GM18498 (cell line): Measurements from ENCODE around the gene SRL.
"Not testable (repeated sequence)": the region's sequence is repeated elsewhere in the genome, so short reads cannot be mapped to it uniquely, and the experiment has no call there.

ENCODE experiments used
- ATAC-seq: cut with Tn5 transposase; IDR thresholded peaks from one replicate; pipeline ENCODE4 v1.9.1; 2021; ENCODE audit warnings: mild to moderate bottlenecking, moderate library complexity; ENCODE audit not compliant: unreplicated experiment

Gene SRL

DNA sequence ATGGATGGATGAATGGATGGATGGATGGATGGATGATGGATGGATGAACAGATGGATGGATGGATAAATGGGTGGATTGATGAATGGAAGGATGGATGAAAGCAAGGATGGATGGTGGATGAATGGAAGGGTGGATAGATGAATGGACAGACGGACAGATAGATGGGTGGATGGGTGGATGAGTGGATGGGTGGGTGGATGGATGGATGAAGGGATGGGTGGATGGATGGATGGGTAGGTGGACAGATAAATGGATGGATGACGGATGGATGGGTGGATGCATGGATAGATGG lies 14.9 kb downstream of the SRL start:
- ATAC-seq = no peak

DNA sequence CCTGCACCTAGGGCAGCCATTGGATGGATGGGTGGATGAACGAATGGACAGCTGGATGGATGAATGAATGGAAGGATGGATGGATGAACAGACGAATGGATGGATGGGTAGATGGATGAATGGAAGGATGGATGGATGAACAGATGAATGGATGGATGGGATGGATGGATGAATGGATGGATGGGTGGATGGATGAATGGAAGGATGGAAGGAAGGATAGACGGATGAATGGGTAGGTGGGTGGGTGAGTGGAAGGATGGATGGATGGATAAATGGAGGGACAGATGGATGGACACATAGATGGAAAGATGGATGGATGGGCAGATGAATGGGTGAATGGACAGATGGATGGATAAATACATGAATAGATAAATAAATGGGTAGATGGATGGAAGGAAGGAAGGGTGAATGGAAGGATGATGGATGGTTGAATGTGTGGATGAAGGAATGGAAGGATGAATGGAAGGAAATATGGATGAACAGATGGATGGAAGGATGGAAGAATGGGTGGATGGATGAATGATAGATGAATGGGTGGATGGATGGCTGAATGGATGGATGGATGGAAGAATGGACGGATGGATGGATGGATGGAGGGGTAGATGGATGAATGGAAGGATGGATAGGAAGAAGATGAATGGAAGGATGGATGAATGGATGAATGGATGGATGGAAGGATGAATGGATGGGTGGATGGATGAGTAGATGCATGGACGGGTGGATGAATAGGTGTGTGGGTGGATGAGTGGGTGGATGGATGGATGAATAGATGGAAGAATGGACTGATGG lies 15.4 kb downstream of the SRL start:
- ATAC-seq = no peak

DNA sequence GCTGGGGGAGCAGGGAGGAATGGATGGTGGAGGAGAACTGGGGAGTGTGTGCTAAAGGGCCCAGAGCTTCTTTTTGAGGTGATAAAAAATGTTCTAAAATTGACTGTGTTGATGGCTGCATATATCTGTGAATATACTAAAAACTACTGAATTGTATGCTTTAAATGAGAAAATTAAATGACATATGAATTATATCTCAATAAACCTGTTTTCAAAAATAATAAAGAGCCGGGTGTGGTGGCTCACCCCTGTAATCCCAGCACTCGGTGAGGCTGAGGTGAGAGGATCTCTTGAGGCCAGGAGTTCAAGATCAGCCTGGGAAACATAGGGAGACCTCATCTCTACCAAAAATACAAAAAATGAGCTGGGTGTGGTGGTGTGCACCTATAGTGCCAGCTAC lies 16.8 kb downstream of the SRL start:
- no peak for ATAC-seq

DNA sequence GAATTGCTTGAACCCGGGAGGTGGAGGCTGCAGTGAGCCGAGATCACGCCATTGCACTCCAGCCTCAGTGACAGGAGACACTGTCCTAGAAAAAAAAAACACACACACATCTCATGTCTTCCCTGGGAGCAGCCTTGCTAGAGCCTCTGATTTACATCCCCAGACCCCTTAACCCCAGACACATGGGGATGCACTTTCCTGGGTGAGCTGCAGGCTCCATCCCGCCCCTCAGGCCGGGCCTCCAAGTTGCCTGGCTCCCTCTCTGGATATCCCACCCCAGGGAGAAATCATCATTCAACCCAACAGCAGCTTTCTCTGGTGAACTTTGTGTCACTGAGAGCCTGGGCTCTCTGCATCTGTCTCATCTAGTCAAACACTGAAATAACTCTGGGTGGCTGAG lies 21.5 kb downstream of the SRL start:
- ATAC-seq = no peak

DNA sequence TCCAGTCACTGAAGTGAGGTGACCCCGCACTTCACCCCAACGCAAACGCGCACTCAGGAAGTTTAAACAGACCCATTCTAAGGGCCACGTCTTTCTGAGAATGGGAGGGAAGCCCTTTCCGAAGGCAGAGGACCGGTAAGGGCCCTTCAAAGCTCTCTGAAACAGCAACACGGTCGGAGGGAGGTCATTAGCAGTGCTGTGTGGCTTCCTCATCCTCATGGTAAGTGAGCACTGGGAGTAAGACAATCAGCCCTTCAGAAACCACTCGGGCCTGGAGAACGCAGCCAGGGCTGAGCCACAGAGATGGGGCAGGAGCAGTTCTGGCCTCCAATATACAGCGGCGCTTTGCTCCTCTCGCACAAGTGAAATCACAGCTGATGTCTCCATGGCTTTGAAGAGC lies 23.7 kb downstream of the SRL start:
- no peak for ATAC-seq

DNA sequence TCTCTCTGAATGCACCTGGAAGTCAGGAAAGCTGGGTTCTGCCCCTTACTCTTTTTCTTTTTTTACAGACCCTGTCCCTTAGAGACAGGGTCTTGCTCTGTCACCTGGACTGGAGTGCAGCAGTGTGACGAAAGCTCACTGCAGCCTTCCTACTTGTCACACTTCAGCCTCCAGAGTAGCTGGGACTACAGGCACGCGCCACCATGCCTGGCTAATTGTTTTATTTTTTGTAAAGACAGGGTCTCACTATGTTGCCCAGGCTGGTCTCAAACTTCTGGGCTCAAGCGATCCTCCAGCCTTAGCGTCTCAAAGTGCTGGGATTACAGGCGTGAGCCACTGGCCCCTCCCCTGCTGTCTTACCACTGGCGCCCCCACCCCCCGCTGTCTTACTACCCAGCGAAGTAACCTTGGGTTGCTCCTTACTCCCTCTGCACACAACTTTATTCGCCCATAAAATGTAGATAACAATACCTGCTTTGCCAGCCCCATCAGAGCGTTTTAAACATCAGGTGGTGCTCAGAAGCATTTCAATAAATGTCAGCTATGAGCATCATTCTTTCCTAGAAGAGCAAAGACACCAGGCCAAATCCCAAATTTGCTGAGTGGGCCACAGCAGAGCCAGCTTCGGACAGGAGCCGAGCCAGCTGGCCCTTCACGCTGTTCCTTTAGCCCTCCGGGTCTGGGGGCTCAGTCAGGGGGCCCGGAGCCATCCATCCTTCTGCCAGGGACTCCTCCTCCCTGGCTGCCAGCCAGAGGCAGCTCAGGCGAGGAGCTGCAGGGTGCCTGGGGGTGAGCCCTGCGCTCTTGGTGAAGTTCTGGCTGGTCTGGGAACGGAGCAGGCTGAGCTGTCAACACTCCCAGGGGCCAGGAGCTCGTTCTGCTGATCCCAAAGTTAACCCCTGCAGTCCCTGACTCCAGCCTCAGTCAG lies 24.4 kb downstream of the SRL start:
- no peak for ATAC-seq

DNA sequence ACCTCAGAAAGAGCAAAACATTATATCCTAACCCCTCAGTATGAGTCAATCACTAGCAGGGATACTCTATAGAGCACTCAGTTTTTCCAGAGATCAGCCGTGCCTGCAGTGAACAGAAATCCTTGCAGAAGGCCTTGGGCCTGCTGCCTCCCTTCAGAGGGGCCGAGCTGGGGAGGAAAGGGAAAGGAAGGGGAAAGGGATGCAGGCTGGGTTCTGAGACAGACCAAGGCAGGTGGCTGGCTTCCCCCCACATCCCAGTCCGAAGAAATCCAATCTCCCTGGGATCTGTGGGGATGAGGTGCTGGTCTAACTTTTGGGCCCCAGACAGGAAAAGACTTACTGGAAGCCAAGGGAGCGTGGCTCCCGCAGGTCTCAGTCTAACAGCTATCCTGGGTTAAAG lies 25.3 kb downstream of the SRL start:
- no peak for ATAC-seq

DNA sequence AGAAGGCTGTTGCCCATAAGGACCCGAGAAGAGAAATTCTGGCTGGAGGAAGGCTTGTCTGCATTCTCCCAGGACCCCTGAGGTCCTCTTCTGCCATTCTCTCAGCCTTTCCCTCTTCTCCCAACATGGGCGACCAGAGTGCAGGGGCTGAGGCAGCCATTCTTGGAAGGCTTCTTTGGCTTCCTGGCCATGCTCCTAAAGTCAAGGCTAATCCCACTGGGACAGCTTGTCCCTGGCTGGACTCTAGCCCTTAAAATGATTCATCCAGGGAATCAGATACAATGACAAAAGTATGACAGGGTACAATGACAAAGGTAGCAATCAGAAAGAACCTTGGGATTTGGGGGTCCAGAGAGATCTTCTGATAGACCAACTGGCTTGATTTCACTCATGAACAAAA lies 26.8 kb downstream of the SRL start:
- no peak for ATAC-seq

DNA sequence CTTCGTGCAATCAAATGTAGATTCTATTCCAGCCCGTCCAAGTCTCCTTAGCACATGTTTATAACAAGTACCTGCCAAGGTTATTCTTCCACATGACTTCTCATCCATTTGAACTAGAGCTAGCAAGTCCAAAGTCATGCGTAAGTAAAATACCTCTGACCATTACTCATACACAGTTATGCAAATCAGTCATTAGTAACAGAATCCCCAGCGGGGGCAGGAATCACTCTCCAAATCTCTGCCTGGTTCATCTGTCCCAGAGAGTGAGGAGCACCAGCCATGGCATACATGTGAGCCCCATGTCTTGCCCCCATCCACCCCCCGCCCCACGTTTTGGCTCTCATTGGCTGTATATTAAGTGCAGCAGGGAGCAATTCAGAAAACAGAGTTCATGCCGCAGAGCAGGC lies 27.7 kb downstream of the SRL start:
- no peak for ATAC-seq

DNA sequence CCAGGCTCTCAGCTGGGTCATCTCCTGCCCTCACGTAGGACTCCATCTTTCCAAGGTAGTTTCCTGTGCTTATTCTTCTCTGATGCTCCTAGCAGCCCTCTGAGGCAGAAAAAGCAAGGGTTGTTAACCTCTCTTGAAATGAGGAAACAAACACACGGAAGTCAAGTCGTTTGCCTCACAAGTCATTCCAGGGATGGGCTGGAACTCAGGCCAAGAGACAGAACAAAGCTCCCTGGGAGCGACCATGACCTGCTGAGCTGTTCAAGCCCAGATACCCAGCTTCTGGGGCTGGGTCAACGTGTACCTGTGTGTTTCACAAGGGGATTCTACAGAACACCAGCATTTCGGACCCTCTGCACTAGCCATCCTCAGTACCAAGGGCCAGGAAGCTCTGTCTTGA lies 28.1 kb downstream of the SRL start:
- no peak for ATAC-seq

DNA sequence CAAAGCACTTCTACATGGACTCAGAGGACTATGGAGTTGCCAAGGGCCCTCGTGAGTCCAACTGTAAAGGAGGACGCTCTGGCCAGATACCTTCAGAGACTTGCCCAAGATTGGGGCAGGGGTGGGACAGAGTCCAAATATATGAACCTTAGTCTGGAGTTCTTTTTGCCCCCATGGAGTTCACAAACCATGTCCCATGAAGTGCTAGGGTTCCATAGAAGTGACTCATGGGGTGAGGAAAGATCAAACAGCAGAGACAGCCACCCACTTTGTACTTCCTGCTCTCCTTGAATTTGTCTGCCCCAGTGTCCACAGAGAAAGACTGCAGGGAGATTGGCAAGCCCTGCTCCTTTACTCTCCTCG lies 29.0 kb downstream of the SRL start:
- ATAC-seq = no peak

DNA sequence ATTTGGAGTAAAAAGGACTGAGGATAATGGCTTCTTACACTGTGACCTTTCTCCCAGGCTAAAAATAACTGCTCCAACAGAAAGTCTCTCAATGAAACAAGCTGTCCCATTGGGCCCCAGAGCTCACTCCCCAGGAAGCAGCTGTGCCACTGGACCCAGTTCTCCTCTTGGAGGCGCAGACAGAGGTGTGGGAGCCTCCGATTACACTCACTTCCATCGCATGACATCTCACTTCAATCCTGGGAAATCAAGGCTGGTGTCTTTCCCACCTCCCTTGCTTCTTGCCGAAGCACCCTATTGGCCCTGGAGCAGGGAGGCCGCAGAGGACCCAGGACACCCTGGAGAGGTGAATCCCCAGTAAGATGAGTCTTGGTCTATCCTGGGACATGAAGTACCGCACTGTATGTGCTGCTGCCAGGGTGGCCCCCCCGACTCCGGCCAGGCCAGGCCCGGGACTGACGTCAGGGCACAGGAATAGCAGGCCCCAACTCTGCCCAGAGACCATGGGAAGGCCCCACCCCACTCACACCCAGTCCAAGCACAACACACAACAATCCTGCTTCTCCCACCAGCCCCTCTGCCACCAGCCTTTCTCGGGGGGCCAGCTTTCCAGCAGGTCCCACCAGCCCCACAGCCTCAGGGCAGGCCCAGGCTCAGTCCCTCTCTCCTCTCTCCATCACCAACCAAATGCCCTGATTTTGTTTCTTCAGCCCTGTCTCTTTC lies 29.5 kb downstream of the SRL start:
- no peak for ATAC-seq

DNA sequence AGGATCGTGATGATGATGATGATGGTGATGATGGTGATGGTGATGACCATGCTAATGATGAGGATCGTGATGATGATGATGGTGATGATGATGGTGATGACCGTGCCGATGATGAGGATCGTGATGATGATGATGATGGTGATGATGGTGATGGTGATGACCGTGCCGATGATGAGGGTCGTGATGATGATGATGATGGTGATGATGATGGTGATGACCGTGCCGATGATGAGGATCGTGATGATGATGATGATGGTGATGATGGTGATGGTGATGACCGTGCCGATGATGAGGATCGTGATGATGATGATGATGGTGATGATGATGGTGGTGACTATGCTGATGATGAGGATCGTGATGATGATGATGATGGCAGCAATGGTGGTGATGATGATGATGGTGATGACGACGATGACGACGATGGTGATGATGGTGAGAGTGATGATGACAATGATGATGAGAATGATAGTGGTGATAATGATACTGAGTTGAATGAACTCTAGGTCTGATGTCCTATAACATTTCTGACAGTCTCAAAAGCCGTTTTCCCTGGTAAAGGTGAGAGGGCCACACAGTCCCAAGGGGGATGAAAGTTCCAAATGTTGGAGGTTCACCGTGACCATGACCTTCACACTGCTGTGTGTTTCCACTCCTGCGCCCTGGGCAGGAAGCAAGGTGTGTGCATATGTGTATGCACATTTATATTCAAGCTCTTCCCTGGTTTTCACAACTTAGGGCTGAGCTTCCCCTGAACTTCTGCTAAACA lies 30.3 kb downstream of the SRL start:
- not testable (repeated sequence) for ATAC-seq

DNA sequence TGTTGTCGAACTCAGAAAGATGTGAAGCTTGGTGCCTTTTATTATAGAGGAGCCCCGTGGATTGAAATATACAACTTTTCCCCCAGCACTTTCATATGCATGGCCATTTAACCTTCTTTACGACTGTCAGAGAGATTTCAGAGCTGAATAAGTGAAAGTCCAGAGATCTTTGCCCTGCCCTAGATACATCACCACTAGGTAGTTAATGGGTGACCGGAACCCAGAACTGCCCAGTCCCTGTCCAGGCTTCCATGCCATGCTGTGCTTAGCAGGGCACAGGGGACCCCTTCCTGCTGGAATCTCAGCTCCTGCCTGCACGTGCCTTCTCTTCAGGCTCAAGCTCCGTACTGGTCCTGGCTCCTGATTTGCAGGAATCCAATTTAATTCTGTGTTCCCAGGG lies 32.2 kb downstream of the SRL start:
- ATAC-seq = no peak

DNA sequence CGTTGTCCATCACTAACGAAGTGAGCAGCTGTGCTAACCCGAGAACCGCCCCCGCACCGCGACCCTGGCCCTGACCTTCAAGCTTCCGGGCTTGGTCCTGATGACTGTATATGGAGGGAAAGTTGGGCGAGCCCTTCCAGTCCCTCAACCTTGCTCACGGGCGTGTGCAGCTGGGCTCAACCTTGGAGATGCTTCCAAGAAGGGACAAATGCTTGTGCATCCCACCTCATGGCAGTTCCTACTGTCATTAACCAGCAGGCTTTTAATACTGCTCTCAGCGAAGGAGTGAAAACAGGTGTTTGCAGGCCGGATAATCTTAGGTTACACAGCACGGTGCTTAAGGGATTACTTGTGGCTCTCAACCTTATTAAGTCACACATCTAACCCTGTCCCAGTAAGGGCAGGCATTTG lies 33.5 kb downstream of the SRL start:
- no peak for ATAC-seq

DNA sequence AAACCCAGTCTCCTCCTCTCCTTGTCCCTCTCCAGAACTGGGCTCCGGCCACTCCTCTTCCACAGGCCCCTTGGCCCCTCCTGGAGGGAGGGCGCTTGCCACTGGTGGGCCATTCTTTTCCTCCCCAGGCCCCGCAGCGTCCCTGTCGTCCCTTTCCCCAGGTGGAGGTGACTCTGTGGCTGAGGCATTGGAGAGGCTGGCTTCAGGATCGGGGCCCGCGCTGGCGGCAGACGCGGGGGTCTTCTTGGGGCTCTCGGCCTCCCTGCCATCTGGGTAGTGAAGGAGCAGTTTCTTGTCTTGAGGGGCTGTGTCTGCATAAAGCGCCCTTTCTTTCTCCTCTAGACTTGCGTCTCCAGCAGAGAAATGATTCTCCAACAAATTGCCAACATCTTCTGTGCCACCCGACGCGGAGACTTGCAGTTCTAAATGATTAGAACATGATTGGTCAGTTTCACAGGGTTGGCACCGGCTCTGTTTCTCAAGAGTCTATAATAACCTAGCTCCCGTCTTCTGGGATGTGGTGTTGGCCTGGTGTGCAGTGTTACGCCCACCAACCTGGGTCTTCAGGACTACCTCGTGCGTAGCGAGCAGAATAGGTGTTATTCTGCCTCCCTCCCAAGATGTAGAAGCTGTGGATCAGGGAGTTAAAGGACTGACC lies 34.1 kb downstream of the SRL start:
- no peak for ATAC-seq

DNA sequence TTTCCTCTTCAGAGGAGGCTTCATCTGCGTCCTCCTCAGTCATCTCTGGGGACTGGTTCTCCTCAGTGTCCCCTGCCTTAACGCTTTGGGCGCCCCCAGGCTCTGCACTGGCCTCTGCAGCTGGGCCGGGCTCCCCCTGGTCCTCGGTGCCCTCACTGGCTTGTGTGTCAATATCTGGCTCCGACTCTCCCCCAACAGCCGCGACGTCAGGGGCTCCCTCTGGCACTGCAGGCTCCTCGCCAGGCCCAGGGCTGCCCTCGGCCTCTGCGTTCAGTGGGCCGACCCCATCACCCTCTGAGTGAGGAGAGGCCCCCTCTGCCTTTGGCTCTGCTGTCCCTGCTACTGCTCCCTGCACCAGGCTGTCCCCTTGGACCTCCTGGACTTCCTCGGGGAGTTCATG lies 34.7 kb downstream of the SRL start:
- no peak for ATAC-seq

DNA sequence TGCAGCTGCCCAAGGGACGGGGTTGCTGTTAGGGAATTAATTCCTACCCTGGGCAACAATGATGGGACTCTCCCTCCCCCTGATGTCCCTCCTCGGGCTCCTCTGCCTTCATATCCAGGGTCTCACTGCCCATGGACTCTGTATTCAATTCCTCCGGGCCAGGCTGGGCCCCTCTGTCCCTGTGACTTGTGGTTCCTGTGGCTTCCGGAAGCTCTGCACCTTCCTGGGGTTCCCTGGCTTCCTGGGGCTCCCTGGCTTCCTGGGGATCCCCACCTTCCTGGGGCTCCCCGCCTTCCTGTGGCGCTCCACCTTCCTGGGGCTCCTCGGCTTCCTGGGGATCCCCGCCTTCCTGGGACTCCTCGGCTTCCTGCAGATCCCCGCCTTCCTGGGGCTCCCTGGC lies 35.2 kb downstream of the SRL start:
- no peak for ATAC-seq

DNA sequence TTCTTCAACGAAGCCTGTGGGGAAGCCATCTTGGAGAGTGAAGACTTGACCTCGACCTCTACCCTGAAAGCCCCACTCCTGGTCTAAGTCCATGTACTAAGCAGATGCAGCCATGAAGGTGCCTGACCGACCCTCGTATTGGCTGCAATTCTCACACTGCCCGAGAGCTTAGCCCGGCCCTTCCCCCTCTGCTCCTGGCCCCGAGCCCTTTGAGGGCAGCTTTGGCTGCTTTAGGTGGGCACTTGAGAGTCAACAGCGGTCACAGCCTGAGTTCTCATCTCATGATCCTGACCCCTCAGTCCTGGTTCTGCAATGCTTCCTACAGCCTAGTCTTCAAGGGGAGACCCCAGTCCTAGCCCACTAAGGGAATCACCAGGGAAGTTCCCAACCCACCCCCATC lies 35.9 kb downstream of the SRL start:
- ATAC-seq = no peak

DNA sequence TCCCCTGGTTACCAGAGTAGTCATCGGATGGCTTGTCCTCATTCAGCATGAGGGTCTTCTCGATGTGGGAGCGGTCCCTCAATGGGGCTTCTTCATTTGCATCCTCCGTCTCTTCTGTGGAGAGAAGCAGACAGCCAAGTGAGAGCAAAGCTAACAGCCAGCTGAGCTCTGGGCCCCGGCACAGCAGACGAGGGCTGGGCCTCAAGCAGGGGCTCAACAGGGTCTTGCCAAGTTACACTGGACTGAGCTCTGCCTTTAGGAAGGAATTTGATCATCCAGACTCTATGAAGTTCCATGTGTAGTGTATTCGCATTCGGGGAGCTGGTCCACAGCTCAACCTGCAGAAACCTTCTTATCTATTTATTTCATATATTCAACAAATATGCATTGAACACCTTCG lies 37.4 kb downstream of the SRL start:
- no peak for ATAC-seq

DNA sequence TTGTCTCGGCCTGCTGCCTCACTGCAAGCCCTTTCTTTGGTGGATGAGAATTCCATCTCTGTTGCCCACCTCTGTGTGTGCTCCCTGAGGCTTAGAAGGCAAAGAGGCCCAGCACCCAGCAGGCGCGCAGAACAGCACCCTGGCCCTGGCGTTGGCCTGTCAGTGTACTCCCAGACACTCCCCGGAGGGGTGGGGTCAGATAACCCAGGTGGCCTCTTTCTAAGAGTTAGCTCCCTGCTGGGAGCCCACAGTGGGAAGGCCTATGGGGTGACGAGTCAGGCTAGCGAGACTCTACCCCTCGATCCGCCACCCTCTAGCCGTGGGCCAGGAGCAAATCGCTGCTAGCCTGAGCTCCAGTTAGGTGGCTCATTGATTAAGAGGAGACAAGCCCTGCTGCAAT lies 38.1 kb downstream of the SRL start:
- no peak for ATAC-seq
